ENCODE data around the gene ASAP2.

The ASAP2 gene

DNA sequence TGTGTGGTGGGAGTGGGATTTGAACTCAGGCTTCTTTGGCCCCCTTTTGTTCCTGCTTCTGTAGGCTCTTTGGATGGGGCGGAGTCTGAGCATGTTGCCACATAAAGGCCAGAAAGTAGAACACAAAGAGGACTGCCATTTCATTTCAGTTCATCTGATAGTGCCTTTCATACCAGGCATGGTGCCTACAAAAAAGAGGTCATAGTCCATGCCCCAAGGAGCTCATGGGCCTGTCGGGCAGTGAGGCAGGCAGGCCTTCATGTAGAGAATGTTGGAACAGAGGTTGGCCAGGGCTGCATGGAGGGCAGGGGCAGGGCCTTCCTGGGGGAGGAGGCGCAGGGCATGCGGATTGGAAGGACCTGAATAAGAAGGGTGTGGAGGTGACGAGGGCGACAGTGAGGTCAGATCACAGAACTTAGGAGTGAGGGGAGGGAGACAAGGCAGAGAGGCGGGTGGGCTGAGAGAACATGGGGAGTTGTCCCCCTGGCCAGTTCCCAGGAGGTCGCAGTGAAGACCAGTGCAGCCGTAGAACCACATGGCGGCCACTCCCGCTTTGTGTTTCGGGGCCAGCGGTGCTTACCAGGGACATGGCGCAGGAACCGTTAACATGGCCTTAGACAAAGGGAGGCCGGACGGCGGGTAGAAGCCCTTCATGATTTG lies 167.6 kb downstream of the ASAP2 start:
- in situ Hi-C loops (cut with MboI; ENCODE audit: low pct_unique_long_range_greater_than_20kb, low sequenced_read_pairs, unreplicated experiment): no loop called here
- no peak for DNase-seq (ENCODE audit: low spot score)
- TF ChIP-seq, protein P1, sequence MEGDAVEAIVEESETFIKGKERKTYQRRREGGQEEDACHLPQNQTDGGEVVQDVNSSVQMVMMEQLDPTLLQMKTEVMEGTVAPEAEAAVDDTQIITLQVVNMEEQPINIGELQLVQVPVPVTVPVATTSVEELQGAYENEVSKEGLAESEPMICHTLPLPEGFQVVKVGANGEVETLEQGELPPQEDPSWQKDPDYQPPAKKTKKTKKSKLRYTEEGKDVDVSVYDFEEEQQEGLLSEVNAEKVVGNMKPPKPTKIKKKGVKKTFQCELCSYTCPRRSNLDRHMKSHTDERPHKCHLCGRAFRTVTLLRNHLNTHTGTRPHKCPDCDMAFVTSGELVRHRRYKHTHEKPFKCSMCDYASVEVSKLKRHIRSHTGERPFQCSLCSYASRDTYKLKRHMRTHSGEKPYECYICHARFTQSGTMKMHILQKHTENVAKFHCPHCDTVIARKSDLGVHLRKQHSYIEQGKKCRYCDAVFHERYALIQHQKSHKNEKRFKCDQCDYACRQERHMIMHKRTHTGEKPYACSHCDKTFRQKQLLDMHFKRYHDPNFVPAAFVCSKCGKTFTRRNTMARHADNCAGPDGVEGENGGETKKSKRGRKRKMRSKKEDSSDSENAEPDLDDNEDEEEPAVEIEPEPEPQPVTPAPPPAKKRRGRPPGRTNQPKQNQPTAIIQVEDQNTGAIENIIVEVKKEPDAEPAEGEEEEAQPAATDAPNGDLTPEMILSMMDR (IDR thresholded peaks at IDR 0.05; ENCODE audit: extremely low read depth, insufficient read depth, missing control alignments): no peak

GRCh38 chr2:9375857-9376428 lies 169.3 kb downstream of the ASAP2 start:
- TF ChIP-seq, protein P1 (IDR thresholded peaks at IDR 0.05; ENCODE audit: extremely low read depth, insufficient read depth, missing control alignments): peak; percentile 21
- DNase-seq (ENCODE audit: low spot score): no peak
- in situ Hi-C loops (cut with MboI; ENCODE audit: low pct_unique_long_range_greater_than_20kb, low sequenced_read_pairs, unreplicated experiment): no loop called here

- in situ Hi-C loops (cut with MboI; ENCODE audit: low pct_unique_long_range_greater_than_20kb, low sequenced_read_pairs, unreplicated experiment): no loop called here
- TF ChIP-seq, protein P1 (IDR thresholded peaks at IDR 0.05; ENCODE audit: extremely low read depth, insufficient read depth, missing control alignments): no peak
- no peak for DNase-seq (ENCODE audit: low spot score)
Observed at GRCh38 chr2:9377461-9378097, 171.0 kb downstream of the ASAP2 start.

DNA sequence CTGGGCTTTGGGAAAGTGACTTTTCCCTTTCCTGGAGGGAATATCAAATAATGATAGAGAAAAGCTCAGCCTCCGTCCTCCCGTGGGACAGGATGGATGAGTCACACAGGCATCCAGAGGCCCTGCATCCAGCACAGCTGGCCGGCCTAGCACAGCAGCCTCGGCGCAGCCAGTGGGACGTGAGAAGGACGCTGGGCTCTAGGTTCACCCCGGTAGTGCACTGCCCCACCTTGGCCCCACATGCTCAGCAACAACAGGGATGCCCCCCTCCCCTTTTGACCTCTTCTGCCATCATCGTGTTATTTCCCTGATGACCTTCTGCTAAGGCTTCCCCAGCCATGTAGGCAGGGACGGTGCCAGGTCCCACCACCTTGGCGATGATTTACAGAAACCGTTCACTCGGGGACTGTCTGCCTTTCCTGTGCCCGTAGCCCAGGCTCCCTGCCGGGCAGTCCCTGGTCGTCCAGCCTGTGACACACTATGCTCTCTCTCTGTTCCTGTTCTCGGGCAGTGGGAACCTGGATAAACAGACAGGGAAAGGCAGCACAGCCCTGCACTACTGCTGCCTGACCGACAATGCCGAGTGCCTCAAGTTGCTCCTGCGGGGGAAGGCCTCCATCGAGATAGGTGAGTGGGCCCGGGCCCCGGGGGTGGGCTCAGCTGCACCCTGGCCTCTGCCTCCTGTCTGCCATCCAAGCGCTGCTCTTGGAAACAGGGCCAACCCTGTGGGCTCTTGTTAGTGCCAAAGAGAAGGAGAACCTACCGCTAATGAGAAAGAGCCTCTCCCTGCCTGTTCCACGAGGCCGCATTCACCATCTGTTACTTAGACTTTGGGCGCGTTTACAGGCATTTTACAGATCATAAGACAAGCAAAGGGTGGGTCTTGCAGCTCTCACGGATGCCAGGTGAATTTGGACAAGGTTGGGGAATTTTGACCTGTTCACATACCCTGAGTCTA lies 172.1 kb downstream of the ASAP2 start:
- TF ChIP-seq, protein P1 (IDR thresholded peaks at IDR 0.05; ENCODE audit: extremely low read depth, insufficient read depth, missing control alignments): no peak
- in situ Hi-C loops (cut with MboI; ENCODE audit: low pct_unique_long_range_greater_than_20kb, low sequenced_read_pairs, unreplicated experiment): no loop called here
- DNase-seq (ENCODE audit: low spot score): no peak

DNA sequence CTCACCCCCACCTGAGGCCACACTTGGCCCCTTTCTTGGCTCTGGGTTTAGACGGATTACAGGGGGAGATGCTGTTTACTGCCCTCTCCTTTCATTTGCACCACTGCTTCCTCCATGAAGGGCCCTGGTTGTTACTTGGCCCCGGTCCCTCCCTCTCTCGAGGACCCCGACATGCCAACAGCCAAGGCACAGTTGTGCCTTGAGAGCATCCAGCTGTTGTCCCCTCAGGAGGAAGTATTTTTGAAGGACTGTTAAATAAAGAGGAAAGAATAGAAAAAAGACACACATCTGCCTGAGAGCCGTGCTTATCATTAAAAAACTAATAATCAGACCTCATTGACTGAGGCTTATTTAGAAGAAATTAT lies 172.8 kb downstream of the ASAP2 start:
- TF ChIP-seq, protein P1 (IDR thresholded peaks at IDR 0.05; ENCODE audit: extremely low read depth, insufficient read depth, missing control alignments): no peak
- no peak for DNase-seq (ENCODE audit: low spot score)
- in situ Hi-C loops (cut with MboI; ENCODE audit: low pct_unique_long_range_greater_than_20kb, low sequenced_read_pairs, unreplicated experiment): no loop called here

All from GM13977 (cell line).